G401 (cell line): ENCODE measurements around the gene MDGA2. TPM values are rescaled to one million over a fixed set of nuclear protein-coding genes. Genes with fewer than 3 reads are reported as not detected.
"Not testable (repeated sequence)": the region's sequence is repeated elsewhere in the genome, so short reads cannot be mapped to it uniquely, and the experiment has no call there.

Experiments used
- DNase-seq: peaks from one replicate; pipeline ENCODE4 v3.0.0-alpha.2; 2015; ENCODE audit warnings: low spot score
- in situ Hi-C: cut with HindIII; loops from 2 replicates; pipeline ENCODE4 v1.10.0; 2016; ENCODE audit warnings: low sequenced_read_pairs, mixed read lengths
- total RNA-seq: library from RNA; depleted of rRNA; stranded (reverse); fragments of >200 nt; shearing (Covaris generic); gene quantifications from 2 replicates; pipeline ENCODE4 v1.2.3, GENCODE V29; 2014

The MDGA2 gene
- total RNA-seq, 1 experiment from 2014 or later, result not detected

DNA sequence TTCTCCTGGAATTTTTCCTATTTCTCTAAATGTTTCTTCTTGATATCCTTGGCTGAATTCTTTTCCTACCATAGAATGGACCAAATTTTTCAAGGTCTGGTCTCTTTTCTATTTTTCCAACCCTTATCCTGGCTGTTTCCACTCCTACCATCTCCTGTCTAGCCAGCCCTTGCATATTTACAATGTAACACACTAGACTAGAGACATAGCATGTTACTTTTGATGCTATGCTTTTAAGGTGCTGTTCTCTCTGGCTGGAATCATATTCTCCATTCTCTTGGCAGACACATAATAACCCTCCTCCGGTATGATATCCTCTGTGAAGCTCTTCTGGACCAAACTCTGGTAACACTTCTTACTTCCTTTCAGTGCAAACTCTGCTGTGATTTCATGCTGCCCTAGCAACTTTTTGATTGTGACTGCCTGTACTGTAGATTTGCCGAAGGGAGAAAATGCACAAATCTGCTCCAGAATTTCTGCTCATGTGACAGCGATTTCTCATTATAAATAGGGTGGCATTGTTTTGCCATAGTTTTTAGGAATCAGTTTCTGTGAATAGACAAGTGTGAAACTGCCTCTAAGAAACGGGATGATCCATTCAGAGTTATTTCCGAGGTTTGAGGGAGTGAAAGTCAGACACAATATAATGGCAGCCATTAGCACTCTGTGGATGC, 284.4 kb downstream of the MDGA2 start:
- DNase-seq, result no peak
- in situ Hi-C loops, result no loop called here

DNA sequence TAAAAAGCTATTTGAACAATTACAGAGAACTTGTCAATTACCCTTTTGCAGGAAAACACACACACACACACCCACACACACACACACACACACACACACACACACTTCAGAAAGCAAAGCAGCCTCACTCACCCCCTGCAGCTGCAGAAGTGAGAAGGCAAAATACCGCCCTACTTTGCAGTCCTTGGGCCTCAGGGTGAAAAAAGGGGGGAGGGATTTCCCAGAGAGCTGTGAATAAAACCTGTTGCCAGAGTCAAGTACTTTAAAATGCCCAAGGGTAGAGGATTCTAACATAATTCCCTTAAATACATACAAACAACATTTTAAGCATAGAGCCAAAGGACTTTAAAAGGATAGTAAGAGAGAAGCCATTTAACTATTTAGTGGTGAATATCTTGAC, 285.9 kb downstream of the MDGA2 start:
- DNase-seq, result no peak
- in situ Hi-C loops, result no loop called here

DNA sequence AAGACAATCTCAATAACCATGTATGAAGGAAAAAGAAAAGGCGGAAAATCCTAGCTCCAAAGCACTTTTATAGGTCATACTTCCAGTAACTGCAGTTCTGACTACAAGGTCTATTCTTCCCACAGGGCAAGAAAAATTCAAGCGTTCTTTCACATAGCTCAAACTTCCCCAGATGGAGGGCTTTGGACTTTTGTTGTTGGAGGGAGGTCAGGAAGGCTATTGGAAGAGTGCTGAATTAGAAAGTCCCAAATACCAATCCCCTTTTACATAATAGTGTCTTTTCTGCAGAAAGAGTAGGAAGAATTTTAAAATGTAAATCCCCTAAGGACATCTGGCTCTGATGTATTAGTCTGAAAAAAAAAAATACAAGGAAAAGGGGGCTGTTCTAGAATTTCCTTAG, 309.4 kb downstream of the MDGA2 start:
- in situ Hi-C loops, result no loop called here
- DNase-seq, result no peak

DNA sequence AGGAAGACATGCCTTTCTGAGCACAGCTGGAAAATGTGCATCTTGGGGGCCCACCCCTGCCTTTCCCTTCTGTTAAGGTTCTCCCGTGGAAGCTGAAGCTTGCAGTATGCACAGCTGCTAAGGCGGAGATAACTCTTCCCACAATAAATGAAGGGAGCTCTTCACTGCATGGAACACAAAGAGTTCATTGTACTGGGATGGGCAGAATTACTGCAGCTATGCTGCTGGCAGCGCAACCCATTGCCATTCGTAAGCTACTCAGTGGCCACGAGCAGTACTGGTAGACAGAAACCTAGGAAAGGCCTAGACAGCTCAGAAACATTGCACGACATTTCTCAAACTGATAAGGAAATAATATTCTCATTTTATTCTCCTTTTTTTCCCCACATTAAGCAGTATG, 310.2 kb downstream of the MDGA2 start:
- in situ Hi-C loops, result no loop called here
- no peak for DNase-seq

DNA sequence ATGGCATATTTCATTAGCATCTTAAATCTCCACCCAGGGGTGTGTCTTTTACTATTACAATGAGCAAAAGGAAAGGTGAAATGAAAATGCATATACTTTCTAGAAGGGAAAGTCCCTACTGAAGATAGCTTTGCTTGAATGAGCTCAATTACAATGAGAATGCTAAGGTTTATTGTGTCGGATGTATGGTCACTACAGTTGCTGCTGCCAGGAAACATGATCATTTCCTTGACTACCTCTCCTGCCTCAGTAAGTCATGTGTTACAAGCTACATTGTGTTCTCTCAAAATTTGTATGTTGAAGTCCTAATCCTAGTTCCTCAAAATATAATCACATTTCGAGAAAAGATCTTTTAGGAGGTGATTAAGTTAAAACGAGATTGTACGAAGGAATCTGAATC, 322.2 kb downstream of the MDGA2 start:
- in situ Hi-C loops, result no loop called here
- no peak for DNase-seq

DNA sequence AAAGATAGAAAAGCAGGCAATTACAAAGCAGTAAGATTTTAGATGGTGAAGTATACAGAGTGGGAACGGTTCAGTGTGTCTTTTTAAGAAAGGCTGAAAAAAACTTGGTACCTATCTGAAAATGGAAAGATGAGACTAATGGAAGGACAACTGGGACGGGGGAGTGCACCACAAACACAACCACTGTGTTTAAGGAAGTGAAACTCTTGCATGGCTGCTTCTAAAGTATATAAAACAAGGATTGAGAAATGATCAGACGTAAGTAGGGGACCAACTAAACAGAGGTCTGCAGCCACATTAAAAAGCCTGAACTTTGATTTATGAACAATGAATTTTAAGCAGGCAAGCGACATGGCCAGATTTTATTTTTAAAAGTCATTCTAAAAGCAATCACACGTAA, 328.6 kb downstream of the MDGA2 start:
- in situ Hi-C loops, result no loop called here
- DNase-seq, result no peak

DNA sequence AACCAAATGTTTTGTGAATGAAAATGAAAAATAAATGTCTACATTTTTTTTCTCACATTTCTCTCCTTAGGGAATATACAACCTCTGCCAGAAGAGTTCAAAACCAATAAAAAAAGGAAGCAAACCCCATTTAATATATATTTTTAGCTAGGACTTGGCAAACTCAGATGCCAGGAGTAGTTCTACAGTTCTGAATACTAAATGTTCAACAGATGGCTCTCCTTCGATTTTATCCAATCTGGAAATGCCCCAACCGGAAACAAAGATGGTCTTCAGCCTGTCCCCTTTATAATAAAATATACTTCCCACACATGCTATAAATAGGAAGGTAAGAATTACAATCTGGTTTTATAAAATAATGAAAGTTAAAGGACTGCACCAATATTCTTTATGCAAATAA, 330.4 kb downstream of the MDGA2 start:
- in situ Hi-C loops, result no loop called here
- DNase-seq, result no peak

DNA sequence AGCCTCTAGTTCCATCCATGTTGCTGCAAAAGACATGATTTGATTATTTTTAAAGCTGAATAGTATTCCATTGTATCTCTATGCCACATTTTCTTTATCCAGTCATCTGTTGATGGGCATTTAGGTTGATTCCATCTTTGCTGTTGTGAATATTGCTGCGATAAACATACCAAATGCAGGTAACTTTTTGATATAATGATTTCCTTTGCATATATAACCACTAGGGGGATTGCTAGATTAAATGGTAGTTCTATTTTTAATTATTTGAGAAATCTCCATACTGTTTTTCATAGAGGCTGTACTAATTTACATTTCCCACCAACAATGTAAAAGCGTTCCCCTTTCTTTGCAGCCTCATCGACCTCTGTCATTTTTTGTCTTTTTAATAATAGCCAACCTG, 342.5 kb downstream of the MDGA2 start:
- DNase-seq, result no peak

DNA sequence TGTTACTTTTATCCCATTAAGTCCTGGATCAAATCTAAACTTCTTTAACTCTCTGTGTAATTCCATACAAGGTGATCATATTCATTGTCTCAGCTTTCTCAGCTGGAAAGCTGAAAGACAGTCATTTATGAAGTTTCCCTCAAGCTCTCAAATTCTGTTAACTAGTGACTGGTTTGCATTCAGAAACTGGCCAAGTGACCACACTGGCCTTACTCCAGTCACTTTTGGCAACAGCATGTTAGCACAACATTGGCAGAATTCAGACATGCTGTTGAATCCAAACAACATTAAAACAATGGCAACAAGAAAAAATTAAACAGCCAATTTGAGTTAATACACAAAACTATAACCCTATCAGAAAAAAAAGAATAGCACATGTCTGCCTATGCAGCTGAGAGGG, 343.3 kb downstream of the MDGA2 start:
- DNase-seq, result peak; percentile 36
- in situ Hi-C loops, result no loop called here

More for the DNA sequence above, 342.5 kb downstream of the MDGA2 start:
- in situ Hi-C loops, result no loop called here

DNA sequence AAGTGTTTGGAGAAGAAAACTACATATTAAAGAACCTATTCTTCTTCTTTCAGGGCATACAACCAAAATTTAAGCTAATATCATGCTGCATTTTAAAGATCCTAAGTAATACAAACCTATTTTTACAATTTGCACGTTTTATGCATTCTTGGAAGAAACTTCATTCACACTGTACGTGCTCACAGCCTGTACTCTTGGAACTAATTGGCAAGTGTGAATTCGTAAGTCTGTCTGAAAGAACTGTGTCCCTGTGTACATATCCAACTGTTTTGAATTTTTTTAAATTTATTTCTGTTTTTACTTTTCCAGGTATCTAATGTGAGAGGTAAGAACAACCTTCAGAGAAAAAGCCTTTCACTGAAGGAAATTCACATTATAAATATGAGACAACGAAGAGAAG, 347.0 kb downstream of the MDGA2 start:
- DNase-seq, result no peak
- in situ Hi-C loops, result no loop called here

DNA sequence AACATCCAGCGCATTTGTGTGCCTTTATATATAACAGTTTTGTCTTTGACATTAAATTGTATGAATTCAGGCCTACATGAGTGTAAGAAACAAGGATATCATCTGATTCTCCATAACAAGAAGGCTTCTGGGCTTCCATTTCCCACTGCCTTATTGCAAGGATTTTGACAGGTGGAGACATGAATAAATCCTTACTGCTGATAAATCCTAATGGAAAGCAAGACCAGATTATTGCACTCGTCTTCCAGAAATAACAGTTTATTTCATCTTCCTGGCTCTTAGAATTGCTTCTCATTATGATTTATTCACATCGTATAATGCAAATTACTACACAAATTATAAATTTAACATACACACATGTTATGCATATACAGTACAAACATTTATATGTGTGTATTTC, 348.1 kb downstream of the MDGA2 start:
- in situ Hi-C loops, result no loop called here

DNA sequence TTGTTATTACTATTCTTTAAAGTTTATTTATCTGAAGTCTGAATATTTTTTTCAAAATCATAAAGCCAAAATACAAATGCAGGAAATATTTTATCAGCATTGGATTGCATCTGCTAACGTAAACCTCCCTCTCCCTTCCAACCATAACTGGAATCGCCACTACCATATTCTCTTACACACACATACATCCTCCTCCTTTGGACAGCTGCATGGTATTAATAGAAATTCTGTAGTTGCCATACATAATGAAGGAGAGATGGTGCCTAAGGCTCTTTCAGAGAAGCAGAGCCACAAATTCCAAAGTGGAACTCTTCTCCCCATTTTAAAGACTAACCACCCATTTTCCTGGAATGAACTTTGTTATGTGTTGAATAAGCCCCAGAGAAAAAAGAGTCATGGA, 352.7 kb downstream of the MDGA2 start:
- in situ Hi-C loops, result no loop called here

More for the DNA sequence above, 348.1 kb downstream of the MDGA2 start:
- no peak for DNase-seq

DNA sequence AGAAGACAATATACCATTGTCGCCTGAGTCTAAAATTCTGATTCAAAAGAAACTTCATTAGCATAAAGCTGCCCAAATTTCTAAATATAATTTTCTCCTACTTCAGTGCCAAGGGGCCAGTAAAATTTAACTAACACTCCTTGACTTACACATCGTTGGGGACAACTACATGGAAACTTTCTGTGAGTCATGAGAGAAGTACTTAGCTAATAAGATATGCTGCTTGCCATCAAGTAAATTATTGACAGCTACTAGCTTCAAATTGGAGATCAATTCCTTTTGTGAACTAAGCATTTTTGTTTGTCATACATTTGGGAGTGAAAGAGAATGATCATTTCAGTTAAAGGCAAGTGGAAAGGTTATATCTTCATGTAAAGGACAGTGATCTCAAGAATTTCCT, 373.3 kb downstream of the MDGA2 start:
- in situ Hi-C loops, result no loop called here
- no peak for DNase-seq

More for the DNA sequence above, 352.7 kb downstream of the MDGA2 start:
- DNase-seq, result no peak

DNA sequence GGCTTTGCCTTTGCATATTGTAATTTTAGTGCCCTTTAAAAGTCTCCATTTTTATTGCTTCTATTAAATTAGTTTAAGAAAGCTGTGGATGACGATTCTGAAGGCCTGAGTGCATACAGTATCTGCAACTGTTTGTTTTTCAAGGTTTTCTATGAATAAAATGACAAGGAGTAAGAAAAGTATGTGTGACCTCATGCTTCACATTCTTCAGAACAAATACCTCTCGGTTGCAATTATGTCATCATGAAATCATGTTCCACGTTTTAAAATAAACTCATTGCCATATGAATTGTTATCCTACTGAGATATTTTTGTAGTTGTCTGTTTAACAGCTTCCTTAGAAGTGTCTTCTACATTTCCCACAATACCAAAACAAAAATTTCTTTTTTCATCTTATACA, 374.6 kb downstream of the MDGA2 start:
- in situ Hi-C loops, result no loop called here
- DNase-seq, result no peak

DNA sequence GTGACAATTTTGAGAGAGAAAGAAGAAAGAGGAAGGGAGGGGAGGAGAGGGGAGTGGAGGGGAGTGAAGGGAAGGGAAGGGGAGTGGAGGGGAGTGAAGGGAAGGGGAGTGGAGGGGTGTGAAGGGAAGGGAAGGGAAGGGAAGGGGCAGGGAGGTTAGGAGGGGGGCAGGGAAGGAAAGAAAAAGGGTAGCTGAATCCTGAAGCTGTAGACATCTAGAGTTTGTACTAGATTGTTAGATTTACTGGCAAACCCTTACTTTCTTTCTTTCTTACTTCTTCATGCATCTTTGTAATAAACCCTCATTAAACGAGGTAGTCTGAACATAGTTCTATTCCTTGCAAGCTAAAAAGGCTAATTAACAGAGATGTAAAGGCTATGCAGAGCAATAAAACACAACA, 378.0 kb downstream of the MDGA2 start:
- in situ Hi-C loops, result no loop called here

DNA sequence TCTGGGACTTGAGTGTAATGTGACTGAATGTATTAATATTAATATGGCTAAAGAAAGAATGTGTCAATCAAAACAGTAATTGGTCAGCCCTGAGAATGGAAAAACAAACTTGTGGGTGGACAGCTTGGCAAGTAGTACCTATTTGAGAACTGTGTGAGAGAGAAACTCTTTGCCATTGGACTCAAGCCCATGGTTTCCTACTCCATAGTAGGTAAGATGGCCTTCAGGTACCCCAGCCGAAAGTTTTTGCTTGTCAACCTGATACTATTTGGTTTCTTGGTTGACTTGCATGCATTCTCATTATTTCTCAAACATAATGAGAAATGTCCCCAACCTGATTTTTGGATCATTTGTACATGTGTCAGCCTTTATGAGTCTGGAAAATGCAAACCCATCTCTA, 391.1 kb downstream of the MDGA2 start:
- no peak for DNase-seq

More for the DNA sequence above, 378.0 kb downstream of the MDGA2 start:
- no peak for DNase-seq

DNA sequence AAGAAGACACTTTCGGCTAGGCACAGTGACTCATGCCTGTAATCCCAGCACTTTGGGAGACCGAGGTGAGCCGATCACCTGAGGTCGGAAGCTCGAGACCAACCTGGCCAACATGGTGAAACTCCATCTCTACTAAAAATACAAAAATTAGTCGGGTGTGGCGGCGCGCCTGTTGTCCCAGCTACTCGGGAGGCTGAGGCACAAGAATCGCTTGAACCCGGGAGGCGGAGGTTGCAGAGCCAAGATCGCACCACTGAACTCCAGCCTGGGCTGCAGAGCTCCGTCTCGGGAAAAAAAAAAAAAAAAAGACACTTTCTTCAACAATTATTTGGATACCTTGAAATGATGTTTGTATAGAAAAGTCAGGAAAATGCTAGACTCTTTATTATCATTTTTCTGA, 393.6 kb downstream of the MDGA2 start:
- in situ Hi-C loops, DNase-seq: not testable (repeated sequence)

More for the DNA sequence above, 391.1 kb downstream of the MDGA2 start:
- in situ Hi-C loops, result no loop called here

DNA sequence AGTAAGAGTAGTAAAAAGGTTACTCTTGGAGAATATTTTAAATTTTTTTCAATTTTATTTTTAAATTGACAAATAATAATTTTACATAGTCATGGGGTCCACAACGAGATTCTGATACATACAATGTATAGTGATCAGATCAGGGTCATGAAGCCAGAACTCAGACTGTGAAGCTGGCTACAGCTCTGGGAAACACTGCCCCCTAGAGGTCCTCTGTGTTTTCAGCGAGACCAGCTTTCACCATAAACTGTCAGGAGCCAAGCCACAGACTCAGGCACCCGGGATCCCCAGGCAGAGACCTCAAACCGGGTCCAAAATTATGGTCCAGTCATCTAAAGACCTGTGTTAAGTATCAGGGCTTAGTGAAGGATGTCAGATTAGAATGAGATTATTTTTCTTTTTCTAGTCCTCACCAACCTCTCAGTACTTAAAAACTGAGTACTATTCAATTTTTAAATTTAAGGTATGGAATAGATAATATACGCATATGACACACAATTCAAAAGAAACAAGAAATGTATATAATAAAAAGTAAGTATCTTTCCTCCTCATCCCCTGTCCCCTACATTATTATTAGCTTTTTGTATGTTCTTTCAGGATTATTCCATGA, 397.1 kb downstream of the MDGA2 start:
- DNase-seq, result peak; percentile 12
- in situ Hi-C loops, result no loop called here

DNA sequence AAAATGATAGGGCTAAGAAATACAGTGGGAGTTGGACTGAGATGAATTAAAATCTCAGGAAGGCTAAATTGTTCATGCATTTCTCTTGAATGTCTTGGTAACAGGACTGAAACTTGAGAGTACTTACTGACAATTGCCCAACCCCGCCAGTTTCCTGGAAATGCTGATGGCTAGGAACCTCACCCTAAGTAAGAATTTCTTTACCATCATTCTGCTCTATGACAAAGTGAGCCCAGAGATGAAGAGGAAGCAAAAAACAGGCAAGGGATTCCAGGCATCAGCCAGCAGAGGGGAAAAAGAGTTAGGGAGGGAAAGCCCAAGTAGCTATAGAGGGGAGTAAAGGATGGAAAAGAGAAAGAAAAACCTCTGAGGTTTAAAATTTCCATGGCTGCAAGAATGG, 397.7 kb downstream of the MDGA2 start:
- DNase-seq, result no peak
- in situ Hi-C loops, result no loop called here

DNA sequence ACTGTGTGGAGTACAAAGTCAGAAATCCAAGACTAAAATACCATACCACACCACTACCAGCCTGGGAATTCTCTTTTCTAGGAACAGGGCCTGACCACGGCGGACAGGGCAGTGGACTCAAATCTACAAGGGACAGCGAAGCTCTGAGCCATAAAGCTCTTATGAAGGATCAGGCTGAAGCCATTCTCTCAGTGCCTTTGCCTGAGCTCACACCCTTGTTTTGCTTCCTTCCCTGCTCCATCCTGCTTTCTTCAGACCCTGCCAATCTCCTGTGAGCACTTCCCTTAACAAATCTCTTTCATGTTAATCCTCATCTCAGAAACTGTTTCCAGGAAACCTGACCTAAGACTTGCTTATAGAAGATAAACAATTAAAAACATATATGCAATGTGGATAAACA, 398.5 kb downstream of the MDGA2 start:
- DNase-seq, result no peak
- in situ Hi-C loops, result no loop called here

DNA sequence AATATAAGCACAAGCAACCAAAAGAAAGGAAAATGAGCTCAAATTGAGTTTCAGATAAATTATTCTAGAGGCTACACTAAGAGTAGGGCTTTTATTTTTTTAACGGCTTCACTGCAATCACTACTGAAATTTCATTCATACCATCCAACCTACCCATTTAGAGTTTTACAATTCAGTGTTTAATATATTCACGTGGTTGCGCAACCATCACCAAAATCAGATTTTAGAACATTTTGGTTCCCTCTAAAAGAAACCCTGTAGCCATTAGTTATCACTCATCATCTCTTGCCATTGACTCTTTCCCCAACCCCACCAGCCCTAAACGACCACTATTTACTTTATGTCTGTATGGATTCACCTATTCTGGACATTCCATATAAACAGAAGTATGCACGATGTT, 401.5 kb downstream of the MDGA2 start:
- in situ Hi-C loops, result no loop called here

More for the DNA sequence above, 401.5 kb downstream of the MDGA2 start:
- DNase-seq, result no peak
